ENCODE data around the gene MOB3B. TPM values are rescaled to one million over a fixed set of nuclear protein-coding genes. Genes with fewer than 3 reads are reported as not detected.

Gene MOB3B
- total RNA-seq, 1 donor from 2014 or later, result 1.4 TPM

DNA sequence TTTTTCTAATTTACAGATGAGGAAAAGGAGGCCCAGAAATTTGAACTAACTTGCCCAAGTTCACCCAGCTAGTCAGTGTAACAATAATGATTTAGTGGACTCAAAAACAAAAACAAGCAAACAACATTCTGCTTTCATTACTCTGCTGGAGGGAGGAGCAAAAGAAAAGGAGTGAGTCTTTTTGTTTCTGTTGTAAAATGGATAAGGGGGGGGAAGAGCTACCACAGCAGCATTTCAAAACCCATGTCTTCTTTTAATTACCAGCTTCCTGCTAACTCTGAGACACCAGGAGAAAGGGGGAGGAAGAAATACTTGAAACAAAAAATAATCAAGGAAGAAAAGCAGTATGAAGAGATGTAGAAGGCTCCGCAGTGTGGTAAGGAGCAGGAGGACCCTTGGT is 193.5 kb downstream of the MOB3B start:
- no peaks in the 10 kb centered on the region for H3K27me3 ChIP-seq (ENCODE audit: control insufficient read depth, insufficient read depth, low read length)
- no peak for DNase-seq (ENCODE audit: low read depth)
- TF ChIP-seq, protein P1, sequence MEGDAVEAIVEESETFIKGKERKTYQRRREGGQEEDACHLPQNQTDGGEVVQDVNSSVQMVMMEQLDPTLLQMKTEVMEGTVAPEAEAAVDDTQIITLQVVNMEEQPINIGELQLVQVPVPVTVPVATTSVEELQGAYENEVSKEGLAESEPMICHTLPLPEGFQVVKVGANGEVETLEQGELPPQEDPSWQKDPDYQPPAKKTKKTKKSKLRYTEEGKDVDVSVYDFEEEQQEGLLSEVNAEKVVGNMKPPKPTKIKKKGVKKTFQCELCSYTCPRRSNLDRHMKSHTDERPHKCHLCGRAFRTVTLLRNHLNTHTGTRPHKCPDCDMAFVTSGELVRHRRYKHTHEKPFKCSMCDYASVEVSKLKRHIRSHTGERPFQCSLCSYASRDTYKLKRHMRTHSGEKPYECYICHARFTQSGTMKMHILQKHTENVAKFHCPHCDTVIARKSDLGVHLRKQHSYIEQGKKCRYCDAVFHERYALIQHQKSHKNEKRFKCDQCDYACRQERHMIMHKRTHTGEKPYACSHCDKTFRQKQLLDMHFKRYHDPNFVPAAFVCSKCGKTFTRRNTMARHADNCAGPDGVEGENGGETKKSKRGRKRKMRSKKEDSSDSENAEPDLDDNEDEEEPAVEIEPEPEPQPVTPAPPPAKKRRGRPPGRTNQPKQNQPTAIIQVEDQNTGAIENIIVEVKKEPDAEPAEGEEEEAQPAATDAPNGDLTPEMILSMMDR (IDR thresholded peaks at IDR 0.05; ENCODE audit: insufficient read depth, low read length, poor library complexity, severe bottlenecking), result no peak
- no peak overlapping the region for H3K4me3 ChIP-seq (ENCODE audit: low read depth, low read length)
- H3K36me3 ChIP-seq (ENCODE audit: control insufficient read depth, insufficient read depth, low read length), result no peaks in the 10 kb centered on the region

DNA sequence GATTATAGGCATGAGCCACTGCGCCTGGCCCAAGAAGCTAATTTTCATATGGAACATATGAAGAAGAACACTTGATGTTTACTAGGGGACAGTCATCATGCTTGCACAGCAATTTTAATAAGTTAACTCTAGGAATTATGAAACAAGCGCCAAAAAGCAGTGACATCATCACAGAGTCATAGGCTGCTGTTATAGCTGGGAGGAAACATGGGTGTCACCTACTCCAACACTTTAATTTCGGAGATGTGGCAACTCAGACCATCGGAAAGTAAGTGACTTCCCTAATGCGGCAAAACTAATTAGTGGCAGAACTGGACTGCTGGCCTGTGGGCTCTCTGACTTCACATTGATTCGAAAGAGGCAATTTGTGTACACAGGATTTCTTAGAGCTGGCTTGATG is 194.5 kb downstream of the MOB3B start:
- no peak overlapping the region for H3K4me3 ChIP-seq (ENCODE audit: low read depth, low read length)
- TF ChIP-seq, protein P1 (IDR thresholded peaks at IDR 0.05; ENCODE audit: insufficient read depth, low read length, poor library complexity, severe bottlenecking), result no peak

DNA sequence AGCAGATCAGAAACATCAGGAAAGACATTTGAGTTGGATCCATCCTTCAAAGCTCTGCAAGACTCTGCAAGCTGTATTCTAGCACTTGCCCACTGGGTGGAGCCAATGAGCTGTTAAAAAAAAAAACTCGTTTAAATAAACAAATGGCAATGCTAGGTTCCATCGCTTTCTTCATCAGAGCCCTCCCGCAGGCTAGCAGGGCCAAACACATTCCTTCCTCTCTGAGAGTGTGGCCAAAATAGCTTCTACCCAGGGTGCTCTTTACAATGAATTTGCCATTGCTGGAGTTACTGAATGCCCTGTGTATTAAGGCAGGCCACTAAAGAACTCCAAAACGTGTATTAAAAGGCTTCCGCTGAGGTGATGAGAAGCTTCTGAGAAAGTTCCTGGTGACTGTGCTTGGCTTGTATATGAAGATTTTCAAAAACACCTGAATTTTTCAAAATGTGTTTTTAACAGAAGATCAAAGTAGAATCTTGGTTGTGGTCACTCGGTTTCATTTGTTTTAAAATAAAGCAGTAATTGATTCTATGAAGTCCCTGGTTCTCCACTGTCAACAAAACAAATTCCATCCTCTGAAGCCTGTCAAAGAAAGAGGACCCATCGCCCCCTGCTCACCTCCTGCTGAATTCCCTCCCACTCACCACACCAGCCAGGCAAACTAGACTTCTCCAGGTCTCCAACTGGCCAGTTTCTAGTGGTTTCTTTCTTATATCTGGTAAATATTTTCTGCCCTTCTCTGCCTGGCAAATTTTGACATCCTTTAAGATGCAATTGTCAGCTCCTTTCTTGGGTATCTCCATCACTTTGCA is 196.2 kb downstream of the MOB3B start:
- no peaks in the 10 kb centered on the region for H3K27me3 ChIP-seq (ENCODE audit: control insufficient read depth, insufficient read depth, low read length)
- H3K4me3 ChIP-seq (ENCODE audit: low read depth, low read length), result no peak overlapping the region
- H3K36me3 ChIP-seq (ENCODE audit: control insufficient read depth, insufficient read depth, low read length), result no peaks in the 10 kb centered on the region
- TF ChIP-seq, protein P1 (IDR thresholded peaks at IDR 0.05; ENCODE audit: insufficient read depth, low read length, poor library complexity, severe bottlenecking), result peak; percentile 71
- DNase-seq (ENCODE audit: low read depth), result peak; percentile 26

More for the DNA sequence above, 194.5 kb downstream of the MOB3B start:
- DNase-seq (ENCODE audit: low read depth), result no peak
- Histone ChIP-seq H3K27me3 (ENCODE audit: control insufficient read depth, insufficient read depth, low read length) (no peaks in the 10 kb centered on the region), H3K36me3 (ENCODE audit: control insufficient read depth, insufficient read depth, low read length) (no peaks in the 10 kb centered on the region)

DNA sequence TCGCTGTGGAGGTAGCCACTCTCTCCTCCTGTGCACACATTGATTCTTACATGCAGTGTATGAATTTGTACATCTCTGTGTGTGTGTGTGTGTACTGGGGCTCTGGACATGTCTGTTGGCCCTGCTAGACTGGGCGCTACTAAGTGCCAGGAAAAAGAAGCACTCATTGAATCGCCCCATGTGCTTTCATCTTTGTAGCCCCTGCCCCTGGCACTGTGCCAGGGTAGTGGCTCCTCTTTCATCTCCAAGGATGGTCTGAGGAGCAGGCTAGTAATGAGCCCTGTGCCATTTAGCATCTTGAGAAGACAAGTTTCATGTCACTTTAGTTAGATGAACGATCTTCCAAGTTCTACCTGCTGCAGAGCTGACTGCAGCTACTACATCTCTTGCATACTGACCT is 198.2 kb downstream of the MOB3B start:
- DNase-seq (ENCODE audit: low read depth), result no peak
- Histone ChIP-seq H3K27me3 (ENCODE audit: control insufficient read depth, insufficient read depth, low read length) (no peaks in the 10 kb centered on the region), H3K36me3 (ENCODE audit: control insufficient read depth, insufficient read depth, low read length) (no peaks in the 10 kb centered on the region), H3K4me3 (ENCODE audit: low read depth, low read length) (no peak overlapping the region)
- TF ChIP-seq, protein P1 (IDR thresholded peaks at IDR 0.05; ENCODE audit: insufficient read depth, low read length, poor library complexity, severe bottlenecking), result no peak

DNA sequence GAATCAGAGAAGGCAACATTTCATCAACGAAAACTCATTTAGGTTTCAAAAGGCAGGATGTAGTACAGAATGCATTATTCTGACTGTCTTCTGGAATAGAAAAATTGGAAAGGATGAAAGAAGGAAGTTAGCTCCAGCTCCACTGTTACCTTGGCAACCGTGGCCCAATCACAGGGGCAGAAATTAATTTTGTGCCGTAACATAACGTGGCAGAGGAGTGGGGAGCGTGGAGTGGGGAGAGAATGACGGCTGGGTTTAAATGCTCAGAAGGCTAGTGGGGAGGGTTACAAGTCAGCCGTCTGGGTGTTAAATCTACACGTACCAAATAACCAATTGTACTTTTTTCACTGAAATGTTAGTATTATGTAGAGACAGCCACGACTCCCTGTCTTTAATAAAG is 200.3 kb downstream of the MOB3B start:
- TF ChIP-seq, protein P1 (IDR thresholded peaks at IDR 0.05; ENCODE audit: insufficient read depth, low read length, poor library complexity, severe bottlenecking), result no peak
- no peaks in the 10 kb centered on the region for H3K27me3 ChIP-seq (ENCODE audit: control insufficient read depth, insufficient read depth, low read length)
- no peak overlapping the region for H3K4me3 ChIP-seq (ENCODE audit: low read depth, low read length)
- H3K36me3 ChIP-seq (ENCODE audit: control insufficient read depth, insufficient read depth, low read length), result no peaks in the 10 kb centered on the region
- no peak for DNase-seq (ENCODE audit: low read depth)

DNA sequence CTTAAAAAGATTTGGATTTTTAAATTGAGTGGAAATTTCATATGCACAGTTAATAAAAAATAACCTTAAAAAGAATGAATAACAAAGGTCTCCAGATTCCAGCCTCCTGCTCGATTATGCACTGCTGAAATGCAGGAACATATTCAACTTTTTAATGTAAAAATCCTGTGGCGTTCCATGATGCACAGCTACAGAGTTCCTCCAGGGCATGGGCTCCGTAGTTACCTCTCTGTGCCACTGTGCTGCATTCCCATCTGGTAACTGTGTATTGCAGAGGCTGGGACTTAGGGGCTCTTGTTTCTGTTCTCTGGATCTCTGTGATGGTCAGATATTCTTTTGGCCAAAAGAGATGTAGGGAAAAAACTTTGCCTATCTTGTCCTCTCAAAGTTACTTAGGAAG is 201.1 kb downstream of the MOB3B start:
- Histone ChIP-seq H3K4me3 (ENCODE audit: low read depth, low read length) (no peak overlapping the region), H3K36me3 (ENCODE audit: control insufficient read depth, insufficient read depth, low read length) (no peaks in the 10 kb centered on the region), H3K27me3 (ENCODE audit: control insufficient read depth, insufficient read depth, low read length) (no peaks in the 10 kb centered on the region)
- no peak for DNase-seq (ENCODE audit: low read depth)
- TF ChIP-seq, protein P1 (IDR thresholded peaks at IDR 0.05; ENCODE audit: insufficient read depth, low read length, poor library complexity, severe bottlenecking), result no peak

All from kidney epithelial cell (primary cell).